Activated naive CD8-positive, alpha-beta T cell treated with anti-CD3 and anti-CD28 coated beads, Interleukin-2, amount 50 U/mL, for 16 hours (primary cell): ENCODE data around the gene ACCSL.

Experiments
- DNase-seq: peaks from one replicate; pipeline ENCODE4 v3.0.0-alpha.2; 2020; ENCODE audit warnings: low read depth, low spot score

Gene ACCSL

DNA sequence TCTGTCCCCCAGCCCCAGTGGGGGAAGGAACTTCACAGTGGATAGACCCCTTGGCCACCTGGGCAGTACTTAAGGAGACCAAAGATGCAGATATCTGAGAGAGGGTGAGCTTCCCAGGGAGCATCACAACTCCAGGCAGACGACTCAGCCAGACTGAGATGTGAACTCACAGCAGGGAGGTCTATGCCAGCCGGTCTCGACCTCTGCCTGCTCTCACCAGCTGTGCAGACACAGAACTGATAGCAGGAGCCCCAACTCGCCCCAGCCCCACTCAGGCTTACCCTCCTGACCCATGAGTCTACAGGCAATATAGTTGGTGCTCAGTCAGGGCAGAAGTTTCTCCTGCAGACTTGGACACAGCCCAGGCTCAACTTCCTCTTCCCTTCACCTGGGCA, 29.7 kb upstream of the ACCSL start:
- no peak for DNase-seq

DNA sequence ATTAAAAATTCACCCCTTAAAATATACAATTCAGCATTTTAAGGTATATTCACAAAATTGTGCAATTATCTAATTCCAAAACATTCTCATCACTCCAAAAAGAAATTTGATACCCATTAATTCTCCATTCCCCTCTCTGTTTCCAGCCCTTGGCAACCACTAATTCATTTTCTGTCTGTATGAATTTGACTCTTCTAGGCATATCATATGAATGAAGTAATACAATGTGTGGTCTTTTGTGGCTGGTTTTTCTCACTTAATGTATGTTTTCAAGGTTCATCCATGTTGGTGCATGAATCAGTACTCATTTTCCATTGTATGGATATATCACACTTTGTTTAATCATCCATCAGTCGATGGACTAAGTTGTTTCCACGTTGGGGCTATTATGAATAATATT, 29.0 kb upstream of the ACCSL start:
- DNase-seq: no peak

DNA sequence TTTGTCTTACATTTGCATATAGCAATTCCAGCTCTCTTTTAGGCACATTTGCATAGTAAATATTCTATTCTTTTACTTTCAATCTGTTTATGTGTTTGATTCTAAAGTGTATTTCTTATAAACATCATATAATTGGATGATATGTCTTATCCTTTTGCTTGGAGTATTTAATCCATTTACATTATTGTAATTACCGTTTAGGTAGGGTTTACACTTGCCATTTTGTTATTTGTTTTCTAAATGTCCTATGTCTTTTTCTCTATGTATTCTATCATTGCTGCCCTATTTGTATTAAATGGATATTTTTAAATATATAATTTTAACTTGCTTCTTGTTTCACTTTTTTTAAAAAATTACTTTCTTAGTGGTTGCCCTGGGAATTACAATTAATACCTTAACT, 22.8 kb upstream of the ACCSL start:
- DNase-seq: no peak

DNA sequence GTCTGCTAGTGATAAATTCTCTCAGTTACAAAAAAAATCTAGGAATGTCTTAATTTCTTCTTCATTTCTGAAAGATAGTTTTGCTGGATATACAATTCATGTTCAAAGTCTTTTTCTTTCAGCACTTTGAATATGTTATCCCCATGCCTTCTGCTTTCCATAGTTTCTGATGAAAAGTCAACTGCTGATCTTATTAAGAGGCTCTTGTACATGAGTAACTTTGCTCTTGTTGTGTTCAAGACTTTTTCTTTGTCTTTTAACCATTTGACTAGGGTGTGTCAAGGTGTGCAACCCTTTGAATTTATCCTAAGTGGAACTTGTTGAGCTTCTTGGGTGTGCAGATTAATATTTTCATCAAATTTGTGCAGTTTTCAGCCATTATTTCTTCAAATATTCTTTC, 22.1 kb upstream of the ACCSL start:
- DNase-seq: no peak

DNA sequence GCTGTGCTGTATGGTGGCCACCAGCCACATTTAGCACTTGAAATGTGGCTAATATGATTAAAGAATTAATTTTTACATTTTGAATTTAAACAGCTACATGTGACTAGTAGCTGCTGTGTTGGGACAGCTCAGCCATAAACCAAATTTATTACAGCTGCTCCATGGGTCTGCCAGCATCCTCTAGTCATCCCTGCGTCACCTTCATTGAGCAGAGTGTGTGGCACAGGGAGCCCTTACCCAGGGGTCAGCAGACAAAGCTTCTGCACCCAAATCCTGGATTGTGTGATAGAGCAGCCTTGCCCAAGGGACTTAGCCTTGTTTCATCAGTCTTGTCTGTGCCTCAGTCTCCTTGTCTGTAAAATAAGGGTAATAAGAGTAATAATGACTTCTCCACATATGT, 19.4 kb upstream of the ACCSL start:
- DNase-seq: no peak

DNA sequence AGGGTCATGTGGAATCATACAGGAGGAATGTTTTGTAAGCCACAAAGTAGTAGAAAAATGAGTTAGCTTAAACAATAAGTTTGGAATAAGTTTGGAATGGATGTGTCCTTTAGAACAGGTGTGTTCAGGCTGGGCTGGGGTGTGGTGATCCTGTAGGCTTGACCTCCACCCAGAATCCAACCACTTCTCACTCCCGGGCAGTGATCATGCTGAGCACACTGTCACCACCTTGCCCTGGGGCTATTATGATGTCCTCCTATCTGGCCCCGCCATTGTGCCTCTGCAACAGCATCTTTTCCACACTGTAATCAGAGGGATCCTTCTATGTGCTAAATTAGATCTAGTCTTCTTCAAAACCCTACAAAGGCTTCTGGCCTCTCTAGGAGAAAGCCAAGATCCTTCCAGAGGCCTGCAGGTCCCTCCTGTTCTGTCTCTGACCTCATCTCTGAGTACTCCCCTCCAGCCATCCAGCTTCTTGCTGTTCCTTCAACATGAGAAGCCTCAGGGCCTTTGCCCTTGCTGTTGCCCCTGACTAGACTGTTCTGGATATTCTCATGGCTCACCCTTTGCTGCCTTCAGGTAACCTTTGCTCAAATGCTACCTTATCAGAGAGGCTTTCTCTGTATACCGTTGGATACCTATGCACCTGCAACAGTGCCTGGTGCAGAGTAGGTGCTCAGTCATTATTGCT, 18.8 kb upstream of the ACCSL start:
- DNase-seq: no peak

DNA sequence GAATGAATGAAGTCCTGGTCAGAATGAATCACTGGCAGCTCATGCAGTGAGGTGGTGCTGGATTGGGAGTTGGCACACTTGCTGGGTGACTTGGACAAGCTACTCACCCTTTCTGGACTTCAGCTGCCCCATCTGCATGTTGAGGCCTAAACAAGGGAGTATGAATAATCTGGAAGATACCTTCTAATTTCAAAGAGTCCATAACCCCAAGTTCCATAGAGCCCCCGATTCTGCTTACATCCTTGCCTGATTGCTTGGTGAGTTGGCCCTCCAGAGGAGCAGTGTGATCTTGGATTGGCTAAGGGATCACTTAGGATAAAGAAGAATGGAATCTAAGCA, 18.3 kb upstream of the ACCSL start:
- DNase-seq: no peak

DNA sequence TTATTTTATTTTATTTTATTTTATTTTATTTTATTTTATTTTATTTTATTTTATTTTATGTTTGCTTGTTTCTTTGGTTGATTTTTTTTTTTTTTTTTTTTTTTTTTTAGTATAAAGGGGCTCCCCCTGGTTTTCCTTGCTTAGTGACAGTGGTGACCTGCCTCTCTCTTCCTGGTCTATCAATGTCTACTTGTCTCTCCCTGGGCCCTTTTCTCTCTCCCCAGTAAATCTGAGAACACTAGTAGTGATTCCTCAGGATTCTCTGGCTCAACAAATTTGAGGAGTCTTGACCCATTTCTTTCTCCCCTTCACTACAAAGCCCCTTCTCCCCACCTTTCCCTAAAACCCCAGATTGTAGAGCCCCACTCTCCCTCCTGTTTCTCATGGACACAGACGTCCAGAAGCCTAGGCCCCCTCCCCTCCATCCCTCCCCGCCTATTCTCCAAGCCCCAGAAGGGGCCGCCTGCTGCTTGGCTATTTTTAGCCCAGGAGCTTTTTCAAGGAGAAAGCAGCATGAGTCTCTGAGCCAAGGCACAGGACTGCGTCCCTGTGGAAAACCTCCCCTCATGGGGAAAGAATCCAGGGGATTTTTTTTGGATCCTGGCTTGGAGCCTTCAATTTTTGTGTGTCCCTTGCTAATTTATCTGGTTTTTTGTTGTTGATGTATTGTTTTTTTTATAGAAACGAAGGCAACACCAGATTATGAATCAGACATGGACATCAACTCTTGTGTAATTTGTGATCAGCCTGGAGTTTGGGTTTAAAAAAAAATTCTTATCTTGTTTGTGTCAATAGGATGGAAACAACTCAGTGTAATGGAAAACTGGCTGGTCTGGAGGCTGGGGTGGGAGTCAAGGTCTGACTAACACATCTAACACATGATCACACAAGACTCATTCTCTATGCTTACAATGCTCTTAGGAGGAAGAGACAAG, 17.5 kb upstream of the ACCSL start:
- DNase-seq: no peak

DNA sequence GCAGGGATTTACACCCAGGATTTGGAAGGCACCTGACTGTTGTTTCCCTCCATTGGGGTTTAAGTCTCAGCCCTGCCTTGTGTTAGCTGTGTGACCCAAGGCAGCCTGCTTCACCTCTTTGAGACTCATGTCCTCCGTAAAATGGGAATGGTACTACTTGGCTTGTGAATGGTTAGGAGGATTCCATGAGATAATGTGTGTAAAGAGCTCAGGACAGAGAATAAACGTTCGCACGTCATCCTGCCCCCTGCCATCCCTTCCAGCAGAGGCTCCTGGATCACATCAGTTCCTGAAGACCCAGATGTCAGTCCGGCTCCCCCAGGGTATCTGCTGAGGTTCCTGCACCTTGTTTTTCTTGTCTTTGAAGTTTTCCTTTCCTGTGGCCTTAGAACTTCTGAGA, 16.8 kb upstream of the ACCSL start:
- DNase-seq: no peak

DNA sequence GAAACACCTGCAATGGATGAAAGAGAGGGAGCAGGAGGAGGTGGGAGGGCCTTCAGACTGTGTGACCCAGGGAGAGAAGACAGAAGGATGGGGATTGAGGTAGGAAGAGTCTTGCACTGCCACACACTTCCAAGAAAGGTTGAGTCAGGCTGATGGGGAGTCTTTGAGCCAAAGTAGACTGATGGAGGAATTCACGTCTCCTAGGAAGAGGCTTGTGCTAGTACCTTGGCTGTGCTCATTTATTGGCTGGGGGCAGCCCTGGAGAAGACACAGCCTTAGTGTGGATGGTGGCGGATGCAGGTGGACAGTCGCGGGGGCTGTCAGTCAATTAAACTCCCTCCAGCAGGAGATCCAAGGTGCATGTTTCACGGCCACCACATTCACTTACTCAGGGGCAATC, 16.2 kb upstream of the ACCSL start:
- no peak for DNase-seq

DNA sequence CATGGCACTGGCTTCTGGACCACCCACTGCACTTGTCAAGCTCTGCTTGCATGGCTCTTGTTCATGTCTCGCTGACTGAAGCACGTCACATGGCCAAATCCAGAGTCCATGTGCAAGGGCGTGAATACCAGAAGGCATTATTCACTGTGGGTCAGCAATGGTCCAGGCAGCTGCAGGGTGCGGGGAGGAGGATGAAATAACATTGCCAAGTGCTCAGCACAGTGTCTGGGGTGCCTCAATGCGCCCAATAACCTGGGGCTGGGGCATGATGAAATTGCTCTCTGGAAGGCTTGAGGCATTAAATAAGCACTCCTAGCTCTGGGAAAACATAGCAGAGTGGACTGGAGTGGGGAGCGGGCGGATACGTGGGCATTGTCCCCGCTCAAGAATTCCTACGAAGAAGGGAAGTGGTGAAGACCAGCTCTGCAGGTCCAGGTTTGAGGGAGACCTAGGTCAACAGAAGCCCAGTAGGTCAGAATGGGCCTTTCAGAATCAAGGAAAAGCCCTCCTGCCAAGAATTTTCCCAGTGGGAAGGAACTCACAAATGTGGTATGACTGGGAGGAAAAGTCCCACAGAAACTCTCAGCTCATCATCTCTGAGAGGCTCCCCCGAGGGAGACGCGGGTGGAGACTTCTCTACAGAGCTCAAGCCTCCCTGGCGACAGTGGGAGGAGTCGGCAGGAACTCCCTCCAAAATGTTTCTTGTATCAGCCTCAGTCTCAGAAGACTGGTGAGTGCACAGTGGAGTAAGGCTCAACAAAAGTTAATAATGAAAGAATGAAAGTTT, 15.3 kb upstream of the ACCSL start:
- no peak for DNase-seq

DNA sequence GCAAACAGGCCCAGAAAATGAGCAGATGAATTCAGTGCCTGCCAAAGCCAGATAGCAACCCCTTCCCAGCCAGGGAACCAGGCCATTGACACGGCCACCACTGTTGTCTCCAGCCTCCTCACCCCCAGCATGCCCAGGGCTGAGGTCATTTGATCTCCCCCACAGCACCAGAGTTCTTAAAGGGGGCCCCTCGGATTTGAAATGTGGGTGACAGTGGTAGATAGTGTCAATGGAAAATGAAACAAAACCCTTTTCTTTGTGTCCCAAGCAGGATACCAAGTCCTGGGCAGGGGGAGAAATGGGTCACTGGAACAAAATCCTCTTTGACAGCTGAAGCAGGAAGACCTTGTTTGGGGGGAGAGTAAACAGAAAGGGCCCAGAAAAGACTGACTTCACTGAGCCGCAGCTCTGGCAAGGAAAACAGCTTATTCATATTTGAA, 14.3 kb upstream of the ACCSL start:
- no peak for DNase-seq

DNA sequence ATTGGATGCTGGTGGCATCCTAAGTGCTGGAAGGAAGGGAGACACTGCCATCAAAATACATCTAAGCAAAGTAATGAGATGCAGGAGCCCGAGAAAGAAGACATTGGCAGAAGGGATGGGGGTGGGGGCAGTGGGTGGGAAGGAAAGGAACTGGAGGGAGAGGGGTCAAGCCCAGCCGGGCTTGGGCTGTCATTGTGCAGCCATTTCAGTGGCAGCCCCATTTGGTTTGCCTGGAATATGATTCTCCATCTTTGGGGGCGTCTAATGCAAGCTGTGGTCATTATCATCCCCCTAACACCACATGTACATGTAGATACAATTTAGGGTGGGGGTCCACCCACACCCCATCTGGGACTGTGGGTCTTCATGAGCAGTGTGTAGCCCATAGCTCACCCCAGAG, 13.9 kb upstream of the ACCSL start:
- DNase-seq: no peak

DNA sequence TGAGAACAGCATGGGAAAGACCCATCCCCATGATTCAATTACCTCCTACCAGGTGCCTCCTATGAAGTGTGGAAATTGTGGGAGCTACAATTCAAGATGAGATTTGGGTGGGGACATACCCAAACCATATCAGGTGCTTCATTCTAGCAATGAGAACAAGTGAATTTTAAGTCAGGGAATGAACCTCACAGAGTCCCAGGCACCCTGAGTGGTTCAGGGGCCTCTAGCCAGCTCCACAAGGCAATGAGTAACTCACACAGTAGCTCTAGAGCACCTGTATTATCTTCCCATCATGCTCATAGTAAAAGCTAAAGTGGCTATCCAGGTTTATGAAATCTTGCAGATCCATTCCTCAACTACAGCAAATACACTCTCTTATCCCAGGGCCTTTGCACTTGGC, 13.1 kb upstream of the ACCSL start:
- DNase-seq: no peak

DNA sequence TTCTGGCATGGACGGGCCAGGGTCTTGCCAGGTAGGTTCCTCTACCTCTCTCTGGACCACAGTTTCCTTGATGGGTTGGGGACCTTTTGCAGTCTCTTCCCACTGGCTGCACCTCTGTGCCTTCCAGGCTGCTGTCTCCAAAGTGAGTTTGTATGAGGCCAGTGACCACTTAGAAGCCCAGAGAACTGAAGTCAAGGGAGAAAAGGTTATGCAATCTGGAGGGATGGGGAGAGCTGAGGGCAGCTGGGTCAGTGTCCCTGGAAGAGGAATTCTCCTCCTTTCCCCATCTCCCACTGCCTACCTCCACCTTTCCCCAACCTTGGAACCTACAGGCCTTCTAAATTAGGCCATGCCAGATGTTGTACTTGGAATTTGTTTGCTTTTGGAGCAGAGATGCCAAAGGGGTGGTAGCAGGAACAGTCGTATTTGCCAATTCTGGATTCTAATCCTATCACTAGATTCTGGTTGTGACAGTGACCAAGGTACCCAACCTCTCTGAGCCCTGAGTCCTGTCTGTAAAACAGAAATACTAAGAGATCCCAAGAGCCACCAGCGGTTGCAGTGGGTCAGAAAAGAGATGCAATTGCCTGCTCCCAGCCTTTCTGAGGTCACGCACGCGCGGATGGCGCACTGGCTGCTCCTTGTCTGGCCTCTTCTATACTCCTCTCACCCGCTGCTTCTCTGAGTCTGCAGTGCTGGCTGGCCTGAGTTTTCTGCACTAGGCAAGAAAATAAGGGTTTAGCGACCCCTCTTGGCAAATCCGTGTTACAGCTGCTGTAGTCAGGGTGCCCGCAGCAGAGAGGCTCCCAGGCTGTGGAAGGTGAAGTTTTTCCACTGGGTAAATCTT, 10.7 kb upstream of the ACCSL start:
- DNase-seq: no peak

DNA sequence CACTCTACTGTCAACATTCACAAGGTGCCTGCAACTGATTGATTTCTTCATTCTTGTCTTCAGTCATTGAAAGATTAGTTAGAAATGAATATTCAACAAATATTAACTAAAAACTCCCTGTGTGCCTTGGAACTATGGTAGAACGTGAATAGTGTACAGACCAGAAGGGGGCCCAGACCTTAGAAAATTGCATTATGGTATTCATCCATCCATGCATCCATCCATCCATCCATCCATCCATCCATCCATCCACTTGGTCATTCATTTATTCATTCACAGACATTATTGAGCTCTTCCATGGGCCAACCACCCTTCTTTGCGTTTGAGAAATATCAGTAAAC, 10.2 kb upstream of the ACCSL start:
- no peak for DNase-seq

DNA sequence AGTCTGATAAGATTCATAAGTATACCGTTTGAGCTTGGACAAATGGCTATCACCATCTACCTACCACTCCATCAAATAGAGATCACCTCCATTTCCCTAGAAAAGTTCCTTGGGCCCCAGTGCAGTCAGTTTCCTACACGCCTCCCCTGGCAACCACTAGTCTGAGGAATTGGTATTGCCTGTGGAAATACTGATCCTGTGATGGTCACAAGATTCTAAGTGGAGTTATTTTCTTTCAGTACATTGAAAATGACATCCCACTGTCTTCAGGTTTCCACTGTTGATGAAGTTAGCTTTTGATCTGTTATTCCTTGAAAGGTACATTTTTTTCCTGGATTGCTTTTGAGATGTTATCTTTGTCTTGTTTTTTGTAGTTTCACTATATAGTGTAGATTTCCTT, 4.6 kb upstream of the ACCSL start:
- DNase-seq: no peak

DNA sequence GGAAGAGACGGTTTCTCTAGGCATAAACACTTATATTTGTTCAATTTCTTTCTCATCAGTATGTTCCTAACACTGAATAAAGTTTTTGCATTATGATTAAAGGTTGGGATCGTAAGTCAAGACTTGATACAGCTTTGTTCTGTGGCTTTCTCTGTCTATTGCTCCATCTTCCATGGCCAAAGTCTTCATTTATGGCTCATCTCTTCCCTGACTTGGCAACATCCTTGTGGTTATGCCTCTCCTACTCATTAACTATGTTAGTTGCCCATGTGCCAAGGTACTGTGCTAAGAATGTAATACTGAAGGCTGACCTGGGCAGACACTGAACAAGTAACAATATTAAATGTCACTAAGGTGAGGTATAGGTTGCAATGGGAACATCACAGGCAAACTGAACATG, 1.6 kb upstream of the ACCSL start:
- no peak for DNase-seq

DNA sequence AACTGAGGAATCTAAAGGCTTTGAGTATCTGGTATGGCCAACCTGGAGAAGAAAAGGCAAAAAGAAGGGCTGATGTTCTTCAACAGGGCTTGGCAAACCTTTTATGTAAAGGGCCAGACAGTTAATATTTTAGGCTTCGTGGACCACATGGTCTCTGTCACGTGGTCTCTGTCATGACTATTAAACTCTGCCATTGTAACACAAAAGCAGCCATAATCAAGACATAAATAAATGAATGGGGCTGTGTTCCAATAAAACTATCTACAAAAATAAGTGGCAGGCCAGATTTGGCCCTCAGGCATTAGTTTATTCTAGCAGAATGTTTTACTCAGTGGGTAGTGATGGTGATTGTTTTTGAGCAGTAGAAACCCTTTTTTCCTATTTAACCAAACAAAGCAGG, 483 bp upstream of the ACCSL start:
- DNase-seq: no peak

DNA sequence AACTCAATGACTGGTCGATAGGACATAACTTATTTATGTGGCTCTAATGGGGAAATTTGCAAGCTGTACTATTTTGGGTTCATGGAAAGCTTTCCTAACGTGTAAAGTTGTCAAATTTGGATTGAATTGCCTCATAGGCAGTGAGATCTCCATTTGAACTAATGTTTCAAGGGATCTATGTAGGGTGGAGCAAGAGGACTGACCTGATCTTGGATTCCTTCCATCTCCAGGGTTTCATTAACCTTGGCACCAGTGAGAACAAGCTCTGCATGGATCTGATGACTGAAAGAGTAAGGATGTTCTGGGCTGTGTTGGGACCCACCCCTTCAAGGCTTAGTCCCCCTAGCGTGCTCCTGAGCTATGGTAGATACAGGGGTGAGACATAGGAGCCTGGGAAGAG, 2.1 kb downstream of the ACCSL start:
- no peak for DNase-seq

DNA sequence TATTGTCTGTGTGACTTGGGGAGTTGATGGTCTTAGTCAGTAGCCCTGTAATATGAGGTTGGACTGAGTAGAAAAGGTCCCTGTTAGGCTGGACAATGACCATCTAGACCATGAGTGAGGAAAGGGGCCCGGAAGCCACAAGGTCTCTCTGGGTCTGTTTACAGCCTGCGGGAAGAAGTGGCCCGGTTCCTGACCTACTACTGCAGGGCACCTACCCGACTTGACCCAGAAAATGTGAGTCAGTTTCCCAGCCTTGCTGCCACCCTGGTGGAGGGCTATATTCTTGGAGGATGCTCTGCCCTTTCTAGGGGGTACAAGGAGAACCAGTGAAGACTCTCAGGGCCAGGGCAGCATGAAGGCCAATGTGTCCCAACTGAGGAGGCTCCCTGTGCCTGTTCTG, 3.4 kb downstream of the ACCSL start:
- no peak for DNase-seq

DNA sequence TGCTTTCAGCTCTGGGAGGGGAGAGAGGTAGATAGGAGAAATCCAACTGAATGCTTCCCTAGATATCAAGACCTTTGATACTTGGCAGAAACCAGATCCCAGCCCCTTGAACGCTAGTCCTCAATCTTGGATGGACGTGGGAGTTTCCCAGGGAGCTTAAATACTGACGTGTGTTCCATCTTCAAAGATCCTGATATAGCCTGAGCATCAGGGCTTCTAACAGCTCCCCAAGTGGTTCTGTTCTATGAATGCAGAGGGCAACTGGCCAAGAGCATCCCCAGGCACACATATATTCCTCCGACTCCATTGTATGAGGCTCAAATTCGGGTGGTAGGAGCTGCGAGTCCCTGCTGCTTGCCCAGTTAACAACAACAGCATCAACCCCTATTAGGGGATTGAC, 9.6 kb downstream of the ACCSL start:
- DNase-seq: no peak
